Liver (tissue), 2 donors: ENCODE measurements around the gene CSF2.

Experiments
- RAD21 ChIP-seq, 2 donors: IDR thresholded peaks; 2 replicates each; pipeline ENCODE4 v1.6.1; 2016; ENCODE audit warnings: antibody characterized with exemption in 2 of 2, mild to moderate bottlenecking in 2 of 2
- YY1 ChIP-seq: IDR thresholded peaks from 2 replicates; pipeline ENCODE4 v1.6.1; 2016; ENCODE audit warnings: antibody characterized with exemption, mild to moderate bottlenecking
- donor health status: healthy.

DNA sequence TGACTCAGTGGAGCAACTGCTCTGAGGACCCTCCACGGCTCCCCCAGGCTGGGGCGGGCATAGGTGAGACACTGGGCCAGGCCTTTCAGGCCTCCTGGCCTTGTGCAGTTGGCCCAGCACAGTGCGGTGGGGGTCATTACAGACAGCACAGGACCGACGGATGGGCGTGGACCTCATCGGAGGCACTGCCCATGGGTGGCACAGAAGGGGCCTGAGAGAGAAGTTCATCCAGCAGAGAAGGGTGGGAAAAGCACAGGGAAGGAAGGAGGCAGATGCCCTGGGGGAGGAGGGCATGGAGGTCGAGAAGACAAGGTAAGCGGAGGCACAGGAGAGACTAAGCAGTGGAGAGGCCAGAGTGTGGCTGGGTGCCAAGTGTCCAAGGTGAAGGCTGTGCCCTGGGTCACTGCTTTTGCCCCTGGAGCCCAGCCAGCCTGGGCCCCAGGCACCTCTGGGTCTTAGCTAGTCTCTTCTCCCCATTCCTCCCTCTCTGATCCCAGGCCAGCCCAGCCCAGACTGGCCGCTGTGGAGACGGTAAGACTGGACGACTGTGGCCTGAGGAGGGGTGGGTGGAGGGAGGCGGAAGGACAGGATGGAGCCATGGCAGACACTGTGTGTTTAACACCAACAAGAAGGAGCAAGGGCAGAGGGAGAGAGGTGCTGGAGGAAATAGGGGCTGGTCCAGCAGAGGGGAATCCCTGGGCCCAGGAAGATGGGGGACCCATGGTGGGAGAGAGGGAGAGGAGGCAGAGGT lies 7.5 kb upstream of the CSF2 start:
- no peak for TF ChIP-seq RAD21 (IDR thresholded peaks at IDR 0.05)
- TF ChIP-seq YY1: no peak
